ENCODE data around the gene TRANK1.

DNA sequence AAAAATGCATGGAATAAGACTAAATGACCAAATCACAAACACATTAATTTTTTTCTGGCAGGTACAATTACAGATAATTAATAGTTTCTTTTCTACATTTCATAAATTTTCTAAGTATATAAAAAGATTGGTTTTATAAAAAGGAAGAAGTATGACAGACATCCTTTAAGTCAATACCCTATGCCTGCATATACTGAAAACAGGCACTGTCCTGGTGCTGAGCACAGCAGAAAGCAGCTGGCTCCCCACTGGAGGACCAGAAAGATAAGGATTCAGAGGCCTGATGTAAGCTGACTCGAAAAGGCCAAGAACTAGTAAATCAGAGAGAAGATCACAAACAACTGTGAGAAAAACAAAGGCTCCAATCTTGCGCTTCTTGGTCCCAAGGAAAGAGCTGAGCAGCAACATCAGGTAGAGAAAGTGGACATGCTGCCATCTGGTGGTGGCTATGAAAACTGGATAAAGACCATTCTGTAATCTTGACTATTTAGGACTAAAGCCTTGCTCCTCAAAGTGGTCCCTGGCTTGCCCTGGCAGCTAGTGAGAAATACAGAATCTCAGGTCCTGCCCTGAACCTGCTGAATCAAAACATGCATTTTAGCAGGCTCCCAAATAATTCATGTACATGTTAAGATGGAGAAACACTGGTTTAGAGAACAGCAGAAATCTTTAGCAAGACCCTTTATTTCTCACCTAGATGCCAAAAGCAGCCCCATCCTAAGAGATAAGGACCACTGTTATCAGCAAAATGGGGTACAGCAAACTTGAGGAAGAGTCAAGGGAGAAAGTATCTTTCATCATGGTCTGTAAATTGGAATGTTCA is 76.0 kb downstream of the TRANK1 start:
- TF ChIP-seq, protein P1, sequence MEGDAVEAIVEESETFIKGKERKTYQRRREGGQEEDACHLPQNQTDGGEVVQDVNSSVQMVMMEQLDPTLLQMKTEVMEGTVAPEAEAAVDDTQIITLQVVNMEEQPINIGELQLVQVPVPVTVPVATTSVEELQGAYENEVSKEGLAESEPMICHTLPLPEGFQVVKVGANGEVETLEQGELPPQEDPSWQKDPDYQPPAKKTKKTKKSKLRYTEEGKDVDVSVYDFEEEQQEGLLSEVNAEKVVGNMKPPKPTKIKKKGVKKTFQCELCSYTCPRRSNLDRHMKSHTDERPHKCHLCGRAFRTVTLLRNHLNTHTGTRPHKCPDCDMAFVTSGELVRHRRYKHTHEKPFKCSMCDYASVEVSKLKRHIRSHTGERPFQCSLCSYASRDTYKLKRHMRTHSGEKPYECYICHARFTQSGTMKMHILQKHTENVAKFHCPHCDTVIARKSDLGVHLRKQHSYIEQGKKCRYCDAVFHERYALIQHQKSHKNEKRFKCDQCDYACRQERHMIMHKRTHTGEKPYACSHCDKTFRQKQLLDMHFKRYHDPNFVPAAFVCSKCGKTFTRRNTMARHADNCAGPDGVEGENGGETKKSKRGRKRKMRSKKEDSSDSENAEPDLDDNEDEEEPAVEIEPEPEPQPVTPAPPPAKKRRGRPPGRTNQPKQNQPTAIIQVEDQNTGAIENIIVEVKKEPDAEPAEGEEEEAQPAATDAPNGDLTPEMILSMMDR (conservative IDR thresholded peaks at IDR 0.05; ENCODE audit: low read depth, low read length) = peak; percentile 84
- no peak for TF ChIP-seq EZH2 (IDR thresholded peaks at IDR 0.05; ENCODE audit: borderline replicate concordance, low read depth, low read length, poor library complexity, severe bottlenecking)
